AG04450 (cell line): Measurements from ENCODE around the gene LRRFIP2. TPM values are rescaled to one million over a fixed set of nuclear protein-coding genes. Genes with fewer than 3 reads are reported as not detected.
"Not testable (repeated sequence)": the region's sequence is repeated elsewhere in the genome, so short reads cannot be mapped to it uniquely, and the experiment has no call there.

Experiments used
- CTCF ChIA-PET: fragments of 300-600, 350-600 bp; formaldehyde crosslinking; extraction: SDS; loops from one replicate; lab custom pipeline; 2022; ENCODE audit warnings: antibody characterized with exemption, inconsistent platforms; lab: Charles Lee
- POLR2A ChIA-PET: fragments of 350-600 bp; formaldehyde crosslinking; extraction: SDS; loops from one replicate; lab custom pipeline; 2021; ENCODE audit warnings: antibody characterized with exemption, inconsistent platforms; lab: Yijun Ruan, JAX
- DNase-seq: peaks from one replicate; pipeline ENCODE4 v3.0.0-alpha.2; 2011; ENCODE audit warnings: low read depth, low spot score
- H3K27ac ChIP-seq: one replicate; pipeline ENCODE4 v1.5.1; 2012; ENCODE audit warnings: low read depth, low read length, control low read depth
- H3K27me3 ChIP-seq: one replicate; pipeline ENCODE4 v1.6.0; 2012; ENCODE audit warnings: low read length; ENCODE audit not compliant: control insufficient read depth, insufficient read depth
- H3K4me3 ChIP-seq: 2 replicates; pipeline ENCODE4 v1.5.1; 2011; ENCODE audit warnings: mild to moderate bottlenecking, low read depth, low read length, control low read depth
- H3K9me3 ChIP-seq: 2 replicates; pipeline ENCODE4 v1.5.1; 2012; ENCODE audit warnings: low read length; ENCODE audit not compliant: control insufficient read depth, insufficient read depth
- polyA plus RNA-seq: library from polyadenylated mRNA; depleted of rRNA; stranded (reverse); fragments of >200 nt; gene quantifications from 2 replicates; pipeline ENCODE4 v1.2.3, GENCODE V29; 2011
- TF ChIP-seq, protein P1 (sequence below): IDR thresholded peaks from 2 replicates; pipeline ENCODE4 v1.5.1; 2011; ENCODE audit warnings: low read depth, low read length, control low read depth, inconsistent platforms

LRRFIP2 gene
- polyA plus RNA-seq, 1 experiment, result 52.7 TPM

DNA sequence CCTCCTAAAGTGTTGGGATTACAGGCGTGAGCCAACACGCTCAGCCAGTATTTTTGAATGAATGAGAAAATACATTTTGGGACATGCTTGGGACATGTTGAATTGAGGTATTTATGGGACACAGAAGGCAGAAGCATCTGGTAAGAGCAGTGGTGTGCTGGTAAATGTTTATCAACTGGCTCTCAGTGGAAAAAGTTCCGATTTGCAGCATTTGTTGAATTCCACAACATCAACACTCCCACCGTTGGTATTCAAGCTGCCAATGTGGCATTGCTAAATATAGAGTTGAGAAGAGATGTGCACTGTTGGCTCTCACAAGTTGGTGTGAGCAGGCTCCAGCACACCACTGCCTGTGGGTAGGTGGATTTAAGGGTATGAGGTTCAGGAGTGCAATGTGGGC, 35.8 kb upstream of the LRRFIP2 start:
- no peak for DNase-seq
- no peak overlapping the region for H3K27ac ChIP-seq
- H3K4me3 ChIP-seq, result no peak overlapping the region
- no peaks in the 10 kb centered on the region; the same call in 1 of the 2 replicates for H3K9me3 ChIP-seq
- ChIA-PET POLR2A (no interaction called here), CTCF (no interaction called here)
- TF ChIP-seq, protein P1, sequence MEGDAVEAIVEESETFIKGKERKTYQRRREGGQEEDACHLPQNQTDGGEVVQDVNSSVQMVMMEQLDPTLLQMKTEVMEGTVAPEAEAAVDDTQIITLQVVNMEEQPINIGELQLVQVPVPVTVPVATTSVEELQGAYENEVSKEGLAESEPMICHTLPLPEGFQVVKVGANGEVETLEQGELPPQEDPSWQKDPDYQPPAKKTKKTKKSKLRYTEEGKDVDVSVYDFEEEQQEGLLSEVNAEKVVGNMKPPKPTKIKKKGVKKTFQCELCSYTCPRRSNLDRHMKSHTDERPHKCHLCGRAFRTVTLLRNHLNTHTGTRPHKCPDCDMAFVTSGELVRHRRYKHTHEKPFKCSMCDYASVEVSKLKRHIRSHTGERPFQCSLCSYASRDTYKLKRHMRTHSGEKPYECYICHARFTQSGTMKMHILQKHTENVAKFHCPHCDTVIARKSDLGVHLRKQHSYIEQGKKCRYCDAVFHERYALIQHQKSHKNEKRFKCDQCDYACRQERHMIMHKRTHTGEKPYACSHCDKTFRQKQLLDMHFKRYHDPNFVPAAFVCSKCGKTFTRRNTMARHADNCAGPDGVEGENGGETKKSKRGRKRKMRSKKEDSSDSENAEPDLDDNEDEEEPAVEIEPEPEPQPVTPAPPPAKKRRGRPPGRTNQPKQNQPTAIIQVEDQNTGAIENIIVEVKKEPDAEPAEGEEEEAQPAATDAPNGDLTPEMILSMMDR, result no peak
- H3K27me3 ChIP-seq, result no peaks in the 10 kb centered on the region

DNA sequence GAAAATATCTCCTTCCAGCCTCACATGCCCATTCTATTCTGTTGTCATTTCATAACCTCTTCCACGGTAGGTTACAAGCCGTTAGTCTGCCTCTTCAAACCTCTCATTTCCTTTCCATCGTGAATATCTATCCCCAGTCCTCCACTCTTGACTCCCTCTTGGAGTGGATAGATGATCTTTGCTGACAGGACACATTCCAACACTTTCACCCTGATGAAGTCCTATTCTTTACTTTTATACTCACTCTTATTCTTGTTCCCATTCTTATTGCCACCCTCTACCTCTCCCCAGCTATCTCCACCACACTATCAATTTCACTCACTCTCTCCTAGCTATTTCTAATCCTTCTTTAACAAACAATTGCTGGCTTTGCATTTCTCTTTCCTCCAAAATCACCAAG, 34.2 kb upstream of the LRRFIP2 start:
- DNase-seq, H3K4me3 ChIP-seq, POLR2A ChIA-PET, H3K27me3 ChIP-seq, H3K9me3 ChIP-seq, CTCF ChIA-PET, H3K27ac ChIP-seq: not testable (repeated sequence)

DNA sequence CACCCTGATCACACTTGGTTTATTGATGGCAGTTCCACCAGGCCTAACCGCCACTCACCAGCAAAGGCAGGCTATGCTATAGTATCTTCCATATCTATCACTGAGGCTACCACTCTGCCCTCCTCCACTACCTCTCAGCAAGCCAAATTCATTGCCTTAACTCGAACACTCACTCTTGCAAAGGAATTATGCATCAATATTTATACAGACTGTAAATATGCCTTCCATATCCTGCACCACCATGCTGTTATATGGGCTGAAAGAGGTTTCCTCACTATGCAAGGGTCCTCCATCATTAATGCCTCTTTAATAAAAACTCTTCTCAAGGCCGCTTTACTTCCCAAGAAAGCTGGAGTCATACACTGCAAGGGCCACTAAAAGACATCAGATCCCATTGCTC, 33.6 kb upstream of the LRRFIP2 start:
- H3K27ac ChIP-seq, H3K9me3 ChIP-seq, H3K4me3 ChIP-seq, H3K27me3 ChIP-seq, POLR2A ChIA-PET, DNase-seq, CTCF ChIA-PET: not testable (repeated sequence)

DNA sequence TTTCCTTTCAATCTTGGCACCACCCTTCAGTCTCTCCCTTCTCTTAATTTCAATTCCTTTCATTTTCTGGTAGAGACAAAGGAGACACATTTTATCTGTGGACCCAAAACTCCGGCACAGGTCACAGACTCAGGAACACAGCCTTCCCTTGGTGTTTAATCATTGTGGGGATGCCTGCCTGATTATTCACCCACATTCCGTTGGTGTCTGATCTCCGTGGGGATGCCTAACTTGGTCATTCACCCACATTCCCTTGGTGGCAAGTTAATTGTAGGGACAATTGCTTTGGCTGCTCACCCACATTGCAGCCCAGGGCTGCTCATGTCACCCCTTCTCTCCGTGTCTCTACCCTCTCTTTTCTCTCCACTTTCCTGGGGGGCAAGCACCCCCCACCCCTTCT, 31.7 kb upstream of the LRRFIP2 start:
- peak overlapping the region; percentile 11 for H3K27ac ChIP-seq
- CTCF ChIA-PET, DNase-seq, H3K9me3 ChIP-seq, H3K4me3 ChIP-seq, POLR2A ChIA-PET, H3K27me3 ChIP-seq: not testable (repeated sequence)

DNA sequence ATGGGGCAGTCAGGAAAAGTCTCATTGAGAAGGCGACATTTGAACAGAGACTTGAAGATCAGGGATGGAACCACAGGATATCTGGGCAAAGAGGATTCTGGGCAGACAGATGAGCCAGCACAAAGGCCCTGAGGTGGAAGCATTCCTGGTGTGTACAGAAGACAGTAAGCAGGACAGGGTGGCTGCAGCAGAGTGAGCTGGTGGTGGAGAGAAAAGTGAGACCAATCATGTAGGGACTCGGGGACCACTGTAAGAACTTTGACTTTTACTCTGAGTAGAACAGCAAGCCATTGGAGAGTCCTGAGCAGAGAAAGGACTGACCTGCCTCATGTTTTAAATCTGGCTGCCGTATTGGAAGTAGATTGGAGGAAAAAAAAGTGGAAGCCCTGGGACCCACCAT, 29.9 kb upstream of the LRRFIP2 start:
- H3K9me3 ChIP-seq, result no peaks in the 10 kb centered on the region; the same call in 1 of the 2 replicates
- DNase-seq, result no peak
- H3K27ac ChIP-seq, result no peak overlapping the region
- H3K27me3 ChIP-seq, result no peaks in the 10 kb centered on the region
- H3K4me3 ChIP-seq, result no peak overlapping the region
- TF ChIP-seq, protein P1, result no peak
- POLR2A ChIA-PET, result no interaction called here
- CTCF ChIA-PET, result no interaction called here

DNA sequence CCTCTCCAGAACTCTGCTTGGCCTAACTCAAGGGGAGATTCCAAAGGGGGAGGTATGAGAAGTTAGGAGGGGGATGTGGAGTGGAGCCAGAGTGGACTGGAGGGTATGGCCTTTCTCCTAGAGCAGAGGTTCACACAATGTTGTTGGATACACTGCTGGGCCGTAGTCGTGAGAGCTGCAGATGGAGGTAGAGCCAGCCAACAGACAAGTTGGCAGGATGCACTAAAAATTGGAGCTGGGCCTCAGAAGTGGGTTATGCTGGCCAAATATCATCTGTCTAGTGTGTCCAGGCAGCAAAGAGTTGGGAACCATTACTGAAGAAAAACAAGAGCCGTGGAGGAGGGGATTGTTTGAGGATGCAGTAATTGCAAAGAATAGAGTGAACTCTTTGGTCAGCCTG, 27.7 kb upstream of the LRRFIP2 start:
- Histone ChIP-seq H3K27me3 (no peaks in the 10 kb centered on the region), H3K27ac (no peak overlapping the region), H3K4me3 (no peak overlapping the region), H3K9me3 (no peaks in the 10 kb centered on the region)
- CTCF ChIA-PET, result interaction anchor here (1.3 kb wide), 1 partner anchor 11 kb away, joined by 3 read pairs; no protein-coding TSS in a partner anchor
- DNase-seq, result no peak
- POLR2A ChIA-PET, result no interaction called here
- TF ChIP-seq, protein P1, result no peak

DNA sequence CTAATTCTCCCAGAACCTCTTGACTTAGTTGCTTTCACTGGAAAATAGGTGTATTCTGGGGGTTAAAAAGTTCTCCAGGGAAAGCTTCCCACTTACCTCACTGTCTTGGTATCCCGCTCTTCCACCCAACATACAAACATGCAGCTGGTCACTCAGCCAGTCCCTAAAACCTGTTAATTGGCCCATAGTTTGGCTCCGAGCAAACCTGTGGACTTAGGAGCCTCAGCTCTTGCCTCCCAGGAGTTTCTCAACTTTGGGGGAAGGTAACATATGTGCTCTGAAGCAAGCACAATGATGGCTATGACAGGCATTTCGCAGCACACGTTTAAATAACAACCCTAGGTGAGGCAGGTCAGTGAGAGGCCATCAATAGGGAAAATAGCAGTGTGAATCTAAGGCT, 25.8 kb upstream of the LRRFIP2 start:
- no peak overlapping the region for H3K27ac ChIP-seq
- no peaks in the 10 kb centered on the region for H3K9me3 ChIP-seq
- no peak for DNase-seq
- no peaks in the 10 kb centered on the region for H3K27me3 ChIP-seq
- ChIA-PET POLR2A (no interaction called here), CTCF (no interaction called here)
- TF ChIP-seq, protein P1, result no peak
- H3K4me3 ChIP-seq, result no peak overlapping the region
